Measurements from ENCODE around the gene SUMO2.
"Not testable (repeated sequence)": the region's sequence is repeated elsewhere in the genome, so short reads cannot be mapped to it uniquely, and the experiment has no call there.

SUMO2 gene

DNA sequence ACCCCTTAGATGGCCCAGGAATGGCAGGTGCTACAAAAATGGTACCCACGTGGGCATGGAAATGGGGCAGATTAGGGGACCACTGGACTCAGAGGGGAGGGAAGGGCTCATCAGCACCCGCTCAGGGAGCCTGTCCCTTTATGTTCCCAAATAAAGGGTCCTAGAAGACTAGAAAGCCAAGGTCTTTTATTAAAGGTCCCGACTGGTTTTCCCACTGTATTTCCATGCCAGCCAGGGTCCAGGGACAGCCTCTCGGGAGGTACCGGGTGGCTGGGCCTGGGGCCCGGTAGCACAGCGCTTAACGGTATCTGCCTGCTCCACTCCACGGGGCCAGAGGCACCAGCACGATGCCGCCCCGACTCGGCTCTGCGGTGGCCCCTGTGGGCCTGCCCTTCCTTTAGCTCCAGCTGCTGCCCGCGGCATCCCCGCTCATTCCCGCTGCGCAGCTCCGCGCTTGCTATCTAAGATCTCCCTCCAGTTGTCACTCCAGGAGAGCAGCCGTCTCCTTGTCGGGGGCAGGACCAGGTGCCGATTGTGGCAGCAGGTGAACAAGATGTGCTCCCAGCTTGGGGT is 52.6 kb downstream of the SUMO2 start:
- peak overlapping the region; percentile 87 for H3K4me3 ChIP-seq (replicated peaks; ENCODE audit: low read depth, low read length)

DNA sequence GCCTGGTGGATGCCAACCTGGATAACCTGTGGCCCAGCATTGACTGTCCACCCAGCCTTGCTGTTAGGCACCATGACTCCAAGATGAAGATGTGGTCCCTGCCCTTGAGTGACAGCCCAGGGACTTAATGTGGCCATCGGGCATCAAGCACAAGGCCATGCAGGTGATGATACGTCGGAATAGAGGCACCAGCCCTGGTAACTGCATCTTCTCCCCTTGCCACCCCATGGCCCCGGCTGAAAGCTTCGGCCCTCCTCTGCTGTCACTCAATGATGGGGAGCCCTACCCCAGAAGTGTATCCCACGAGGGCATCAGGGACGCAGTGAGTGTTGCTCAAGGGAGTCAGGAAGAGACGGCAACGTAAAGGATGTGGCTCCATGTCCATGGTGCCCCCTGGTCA is 53.2 kb downstream of the SUMO2 start:
- TF ChIP-seq, protein P1, sequence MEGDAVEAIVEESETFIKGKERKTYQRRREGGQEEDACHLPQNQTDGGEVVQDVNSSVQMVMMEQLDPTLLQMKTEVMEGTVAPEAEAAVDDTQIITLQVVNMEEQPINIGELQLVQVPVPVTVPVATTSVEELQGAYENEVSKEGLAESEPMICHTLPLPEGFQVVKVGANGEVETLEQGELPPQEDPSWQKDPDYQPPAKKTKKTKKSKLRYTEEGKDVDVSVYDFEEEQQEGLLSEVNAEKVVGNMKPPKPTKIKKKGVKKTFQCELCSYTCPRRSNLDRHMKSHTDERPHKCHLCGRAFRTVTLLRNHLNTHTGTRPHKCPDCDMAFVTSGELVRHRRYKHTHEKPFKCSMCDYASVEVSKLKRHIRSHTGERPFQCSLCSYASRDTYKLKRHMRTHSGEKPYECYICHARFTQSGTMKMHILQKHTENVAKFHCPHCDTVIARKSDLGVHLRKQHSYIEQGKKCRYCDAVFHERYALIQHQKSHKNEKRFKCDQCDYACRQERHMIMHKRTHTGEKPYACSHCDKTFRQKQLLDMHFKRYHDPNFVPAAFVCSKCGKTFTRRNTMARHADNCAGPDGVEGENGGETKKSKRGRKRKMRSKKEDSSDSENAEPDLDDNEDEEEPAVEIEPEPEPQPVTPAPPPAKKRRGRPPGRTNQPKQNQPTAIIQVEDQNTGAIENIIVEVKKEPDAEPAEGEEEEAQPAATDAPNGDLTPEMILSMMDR (IDR thresholded peaks at IDR 0.05; ENCODE audit: insufficient read depth, low read length, poor library complexity, severe bottlenecking), result no peak
- peaks cover 11% of the 10 kb centered on the region for H3K36me3 ChIP-seq (ENCODE audit: control insufficient read depth, insufficient read depth, low read length)
- DNase-seq (ENCODE audit: extremely low read depth, insufficient read length), result no peak
- no peaks in the 10 kb centered on the region for H3K27me3 ChIP-seq (replicated peaks; ENCODE audit: control insufficient read depth, insufficient read depth, low read length)
- H3K4me3 ChIP-seq (replicated peaks; ENCODE audit: low read depth, low read length), result no peak overlapping the region

More for the DNA sequence above, 52.6 kb downstream of the SUMO2 start:
- TF ChIP-seq, protein P1 (IDR thresholded peaks at IDR 0.05; ENCODE audit: insufficient read depth, low read length, poor library complexity, severe bottlenecking), result no peak
- Histone ChIP-seq H3K27me3 (replicated peaks; ENCODE audit: control insufficient read depth, insufficient read depth, low read length) (no peaks in the 10 kb centered on the region), H3K36me3 (ENCODE audit: control insufficient read depth, insufficient read depth, low read length) (peaks cover 12% of the 10 kb centered on the region)
- no peak for DNase-seq (ENCODE audit: extremely low read depth, insufficient read length)

DNA sequence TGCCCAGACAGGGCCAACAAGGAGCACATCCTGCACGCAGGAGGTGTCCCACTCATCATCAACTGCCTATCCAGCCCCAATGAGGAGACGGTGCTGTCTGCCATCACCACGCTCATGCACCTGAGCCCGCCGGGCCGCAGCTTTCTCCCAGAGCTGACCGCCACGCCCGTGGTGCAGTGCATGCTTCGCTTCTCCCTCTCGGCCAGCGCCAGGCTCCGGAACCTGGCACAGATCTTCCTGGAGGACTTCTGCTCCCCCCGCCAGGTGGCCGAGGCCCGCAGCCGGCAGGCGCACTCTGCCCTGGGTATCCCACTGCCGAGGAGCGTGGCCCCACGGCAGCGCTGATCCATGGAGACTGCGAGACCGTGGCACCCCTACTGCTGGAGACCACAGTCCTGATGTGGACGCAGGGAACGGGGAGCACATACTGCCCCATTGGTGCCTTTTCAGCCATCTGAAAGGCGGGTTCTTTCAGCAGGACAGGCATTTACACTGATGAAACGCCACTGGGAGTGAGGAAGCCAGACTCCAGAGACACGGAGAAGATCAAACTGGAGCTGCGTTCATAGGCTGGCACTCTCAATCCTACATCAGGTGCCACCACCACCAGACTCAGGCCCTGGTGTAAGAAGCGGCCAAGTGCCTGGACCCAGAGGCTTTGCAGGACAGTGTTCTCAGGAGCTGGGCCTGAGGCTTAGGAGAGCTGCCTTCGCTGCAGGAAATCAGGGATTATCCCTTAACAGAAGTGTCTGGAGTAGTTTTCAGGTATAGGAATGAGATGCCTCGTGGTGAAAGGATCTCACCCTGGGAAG is 53.9 kb downstream of the SUMO2 start:
- no peak for DNase-seq (ENCODE audit: extremely low read depth, insufficient read length)
- Histone ChIP-seq H3K36me3 (ENCODE audit: control insufficient read depth, insufficient read depth, low read length) (peaks cover 11% of the 10 kb centered on the region), H3K4me3 (replicated peaks; ENCODE audit: low read depth, low read length) (no peak overlapping the region), H3K27me3 (replicated peaks; ENCODE audit: control insufficient read depth, insufficient read depth, low read length) (no peaks in the 10 kb centered on the region)
- TF ChIP-seq, protein P1 (IDR thresholded peaks at IDR 0.05; ENCODE audit: insufficient read depth, low read length, poor library complexity, severe bottlenecking), result no peak

DNA sequence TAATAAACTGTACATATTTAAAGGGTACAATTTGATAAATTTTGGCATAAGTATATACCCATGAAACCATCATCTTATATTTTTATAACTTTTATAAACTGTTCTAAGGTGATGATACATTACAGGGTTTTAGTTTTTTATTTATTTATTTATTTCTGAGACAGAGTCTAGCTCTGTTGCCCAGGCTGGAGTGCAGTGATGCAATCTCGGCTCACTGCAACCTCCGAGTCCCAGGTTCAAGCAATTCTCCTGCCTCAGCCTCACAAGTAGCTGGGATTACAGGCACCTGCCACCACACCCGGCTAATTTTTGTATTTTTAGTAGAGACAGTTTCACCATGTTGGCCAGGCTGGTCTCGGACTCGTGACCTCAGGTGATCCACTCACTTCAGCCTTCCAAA is 54.8 kb downstream of the SUMO2 start:
- H3K36me3 ChIP-seq (ENCODE audit: control insufficient read depth, insufficient read depth, low read length), result peaks cover 11% of the 10 kb centered on the region
- H3K27me3 ChIP-seq (replicated peaks; ENCODE audit: control insufficient read depth, insufficient read depth, low read length); H3K4me3 ChIP-seq (replicated peaks; ENCODE audit: low read depth, low read length); DNase-seq (ENCODE audit: extremely low read depth, insufficient read length): not testable (repeated sequence)

DNA sequence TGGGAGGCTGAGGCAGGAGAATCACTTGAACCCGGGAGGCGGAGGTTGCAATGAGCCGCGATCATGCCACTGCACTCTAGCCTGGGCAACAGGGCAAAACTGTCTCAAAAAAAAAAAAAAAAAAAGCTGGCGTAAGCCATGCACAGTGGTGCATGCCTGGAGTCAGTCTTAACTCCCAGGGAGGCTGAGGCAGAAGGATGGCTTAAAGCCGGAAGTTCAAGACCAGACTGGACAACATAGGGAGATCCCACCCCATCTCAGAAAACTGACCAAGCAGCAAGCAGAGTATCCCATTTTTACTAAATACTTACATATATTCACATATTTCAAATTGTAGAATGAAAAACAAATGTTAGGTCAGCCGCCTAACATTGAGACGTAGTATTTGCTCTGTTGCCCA is 55.8 kb downstream of the SUMO2 start:
- TF ChIP-seq, protein P1 (IDR thresholded peaks at IDR 0.05; ENCODE audit: insufficient read depth, low read length, poor library complexity, severe bottlenecking), result no peak
- Histone ChIP-seq H3K36me3 (ENCODE audit: control insufficient read depth, insufficient read depth, low read length) (peaks cover 11% of the 10 kb centered on the region), H3K4me3 (replicated peaks; ENCODE audit: low read depth, low read length) (no peak overlapping the region), H3K27me3 (replicated peaks; ENCODE audit: control insufficient read depth, insufficient read depth, low read length) (no peaks in the 10 kb centered on the region)
- DNase-seq (ENCODE audit: extremely low read depth, insufficient read length), result no peak

DNA sequence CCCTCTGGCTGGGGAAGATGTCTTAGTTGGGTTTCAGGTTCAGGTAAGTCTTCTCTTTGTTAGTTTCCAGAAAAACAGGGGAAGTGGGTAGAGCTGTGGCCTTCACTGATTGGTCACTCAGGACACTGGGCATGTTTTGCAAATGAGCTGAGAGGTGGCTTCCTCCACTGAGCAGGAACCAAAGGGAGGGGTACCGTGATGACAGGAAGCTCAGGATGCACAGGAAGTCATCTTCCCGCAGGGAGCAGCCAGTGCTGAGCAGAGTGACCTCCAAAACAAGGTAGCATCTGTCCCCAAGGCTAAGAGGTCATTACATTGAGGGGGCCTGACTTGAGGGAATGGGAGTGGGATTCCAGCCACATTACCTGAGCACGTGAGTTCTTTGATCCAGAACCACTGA is 56.8 kb downstream of the SUMO2 start:
- peaks cover 14% of the 10 kb centered on the region for H3K36me3 ChIP-seq (ENCODE audit: control insufficient read depth, insufficient read depth, low read length)
- no peak for DNase-seq (ENCODE audit: extremely low read depth, insufficient read length)
- no peak overlapping the region for H3K4me3 ChIP-seq (replicated peaks; ENCODE audit: low read depth, low read length)
- no peaks in the 10 kb centered on the region for H3K27me3 ChIP-seq (replicated peaks; ENCODE audit: control insufficient read depth, insufficient read depth, low read length)
- TF ChIP-seq, protein P1 (IDR thresholded peaks at IDR 0.05; ENCODE audit: insufficient read depth, low read length, poor library complexity, severe bottlenecking), result no peak
